Fibroblast of lung (primary cell): Measurements from ENCODE around the gene NTNG1.

Experiments used
- CTCF ChIP-seq, 2 donors: IDR thresholded peaks in 1 of 2; conservative IDR thresholded peaks in 1 of 2; 1 replicate in 1 of 2; 2 replicates in 1 of 2; pipeline ENCODE4 v1.5.1; 2011 to 2012; ENCODE audit warnings: low read length in 2 of 2, control low read depth in 1 of 2, inconsistent platforms in 1 of 2, low read depth in 1 of 2, mild to moderate bottlenecking in 1 of 2
- EZH2 ChIP-seq: IDR thresholded peaks from 2 replicates; pipeline ENCODE4 v1.5.1; 2012; ENCODE audit warnings: low read length, control low read depth, mild to moderate bottlenecking; ENCODE audit errors: missing control alignments

GRCh38 chr1:107110326-107110725, 30.5 kb upstream of the NTNG1 start:
- no peak for TF ChIP-seq EZH2
- TF ChIP-seq CTCF (conservative IDR thresholded peaks at IDR 0.05 in 1 of 2, IDR thresholded peaks at IDR 0.05 in 1 of 2; ENCODE audit: low read depth in 1 of 2, low read length in 2 of 2) = no peak
